Nephron (organoid): ENCODE measurements around the gene CFAP46.

ENCODE experiments used
- H3K27ac Mint-ChIP-seq, 3 experiments: 2 replicates each; pipeline ENCODE4 v1.8.0; 2020; ENCODE audit warnings: mixed read lengths in 3 of 3, mild to moderate bottlenecking in 2 of 3, moderate library complexity in 1 of 3
- H3K27me3 Mint-ChIP-seq: 2 replicates; pipeline ENCODE4 v1.8.0; 2021; ENCODE audit warnings: low read depth, mild to moderate bottlenecking, moderate library complexity, mixed read lengths
- H3K36me3 Mint-ChIP-seq: 2 replicates; pipeline ENCODE4 v1.8.0; 2020; ENCODE audit warnings: low read depth, mixed read lengths
- H3K4me1 Mint-ChIP-seq: 2 replicates; pipeline ENCODE4 v1.8.0; 2020; ENCODE audit warnings: mixed read lengths
- H3K4me3 Mint-ChIP-seq, 3 experiments: 2 replicates each; pipeline ENCODE4 v1.8.0; 2020; ENCODE audit warnings: mild to moderate bottlenecking in 3 of 3, mixed read lengths in 3 of 3, moderate library complexity in 2 of 3
- H3K9me3 Mint-ChIP-seq: 2 replicates; pipeline ENCODE4 v1.8.0; 2020; ENCODE audit warnings: mixed read lengths
- CTCF ChIP-seq, 3 experiments: fragments of 200-600 bp; sonication (generic); IDR thresholded peaks; one replicate each; pipeline ENCODE4 v1.5.0; 2021; ENCODE audit warnings: antibody characterized with exemption in 3 of 3; ENCODE audit not compliant: unreplicated experiment in 3 of 3

The CFAP46 gene

GRCh38 chr10:132763545-132763944, 178.8 kb downstream of the CFAP46 start:
- Mint-ChIP-seq H3K27ac (no peak overlapping the region), H3K9me3 (peaks cover 9% of the 10 kb centered on the region), H3K27me3 (no peaks in the 10 kb centered on the region), H3K4me3 (no peak overlapping the region), H3K36me3 (peaks cover 42% of the 10 kb centered on the region), H3K4me1 (no peaks in the 10 kb centered on the region)
- TF ChIP-seq CTCF (IDR thresholded peaks at IDR 0.05; ENCODE audit: unreplicated experiment in 3 of 3) = no peak

- no peak overlapping the region for H3K27ac Mint-ChIP-seq
- no peak for TF ChIP-seq CTCF (IDR thresholded peaks at IDR 0.05; ENCODE audit: unreplicated experiment in 3 of 3)
- no peak overlapping the region for H3K4me3 Mint-ChIP-seq
- no peaks in the 10 kb centered on the region for H3K27me3 Mint-ChIP-seq
- H3K36me3 Mint-ChIP-seq = peaks cover 34% of the 10 kb centered on the region
- peaks cover 9% of the 10 kb centered on the region for H3K9me3 Mint-ChIP-seq
- no peaks in the 10 kb centered on the region for H3K4me1 Mint-ChIP-seq
These were observed 180.1 kb downstream of the CFAP46 start for GRCh38 chr10:132762267-132762666.

- TF ChIP-seq CTCF (IDR thresholded peaks at IDR 0.05; ENCODE audit: unreplicated experiment in 3 of 3) = no peak
- H3K4me1 Mint-ChIP-seq = no peaks in the 10 kb centered on the region
- H3K27ac Mint-ChIP-seq = no peak overlapping the region
- peaks cover 8% of the 10 kb centered on the region for H3K9me3 Mint-ChIP-seq
- H3K36me3 Mint-ChIP-seq = peaks cover 37% of the 10 kb centered on the region
- no peaks in the 10 kb centered on the region for H3K27me3 Mint-ChIP-seq
- H3K4me3 Mint-ChIP-seq = no peak overlapping the region
These were observed 180.8 kb downstream of the CFAP46 start for GRCh38 chr10:132761395-132762060.

- H3K27me3 Mint-ChIP-seq = no peaks in the 10 kb centered on the region
- H3K4me3 Mint-ChIP-seq = no peak overlapping the region
- H3K9me3 Mint-ChIP-seq = peaks cover 9% of the 10 kb centered on the region
- no peak overlapping the region for H3K27ac Mint-ChIP-seq
- no peaks in the 10 kb centered on the region for H3K4me1 Mint-ChIP-seq
- TF ChIP-seq CTCF (IDR thresholded peaks at IDR 0.05; ENCODE audit: unreplicated experiment in 3 of 3) = no peak
- H3K36me3 Mint-ChIP-seq = peaks cover 49% of the 10 kb centered on the region
These were observed 183.5 kb downstream of the CFAP46 start for GRCh38 chr10:132758865-132759264.
